ENCODE data around the gene OLFML2B. TPM values are rescaled to one million over a fixed set of nuclear protein-coding genes. Genes with fewer than 3 reads are reported as not detected.
A peak's percentile ranks its signal among the peaks of the same experiment; 100 is the strongest.

Gene OLFML2B
- total and polyA plus RNA-seq, 2 donors: 4.3 to 5.4 TPM

- WGBS: over 99% methylated on average over 3 of the region's 3 CpGs
- H3K4me1 ChIP-seq (ENCODE audit: control insufficient read depth in 2 of 2, insufficient read depth in 2 of 2, low read length in 2 of 2): no peaks in the 10 kb centered on the region
These were observed 78.2 kb downstream of the OLFML2B start for GRCh38 chr1:161945306-161946060.

GRCh38 chr1:161944381-161944780, 79.3 kb downstream of the OLFML2B start:
- WGBS: 97% methylated on average over 2 of the region's 2 CpGs
- Histone ChIP-seq H3K27me3 (ENCODE audit: control insufficient read depth in 2 of 2, insufficient read depth in 1 of 2, low read length in 1 of 2) (no peaks in the 10 kb centered on the region), H3K27ac (ENCODE audit: low read depth in 1 of 2, low read length in 1 of 2) (no peak overlapping the region), H3K4me1 (ENCODE audit: control insufficient read depth in 2 of 2, insufficient read depth in 2 of 2, low read length in 2 of 2) (no peaks in the 10 kb centered on the region), H3K4me3 (ENCODE audit: low read length in 2 of 2) (no peak overlapping the region), H3K36me3 (ENCODE audit: control insufficient read depth in 2 of 2, insufficient read depth in 2 of 2, low read length in 1 of 2) (peaks cover 3 to 7% of the 10 kb centered on the region in 2 donors), H3K9me3 (ENCODE audit: control insufficient read depth in 2 of 2, insufficient read depth in 1 of 2, low read length in 1 of 2) (no peaks in the 10 kb centered on the region)
- DNase-seq (ENCODE audit: low read depth in 6 of 9, low spot score in 9 of 9): no peak

More at GRCh38 chr1:161945306-161946060, 78.2 kb downstream of the OLFML2B start:
- no peak overlapping the region for H3K27ac ChIP-seq (ENCODE audit: low read depth in 1 of 2, low read length in 1 of 2)
- no peaks in the 10 kb centered on the region for H3K9me3 ChIP-seq (ENCODE audit: control insufficient read depth in 2 of 2, insufficient read depth in 1 of 2, low read length in 1 of 2)
- no peaks in the 10 kb centered on the region for H3K27me3 ChIP-seq (ENCODE audit: control insufficient read depth in 2 of 2, insufficient read depth in 1 of 2, low read length in 1 of 2)
- H3K4me3 ChIP-seq (ENCODE audit: low read length in 2 of 2): no peak overlapping the region
- no peak for DNase-seq (ENCODE audit: low read depth in 6 of 9, low spot score in 9 of 9)
- peaks cover 3 to 7% of the 10 kb centered on the region in 2 donors for H3K36me3 ChIP-seq (ENCODE audit: control insufficient read depth in 2 of 2, insufficient read depth in 2 of 2, low read length in 1 of 2)

- no peak for DNase-seq (ENCODE audit: low read depth in 6 of 9, low spot score in 9 of 9)
- Histone ChIP-seq H3K36me3 (ENCODE audit: control insufficient read depth in 2 of 2, insufficient read depth in 2 of 2, low read length in 1 of 2) (peaks cover 3 to 7% of the 10 kb centered on the region in 2 donors), H3K27ac (ENCODE audit: low read depth in 1 of 2, low read length in 1 of 2) (no peak overlapping the region), H3K9me3 (ENCODE audit: control insufficient read depth in 2 of 2, insufficient read depth in 1 of 2, low read length in 1 of 2) (no peaks in the 10 kb centered on the region), H3K4me3 (ENCODE audit: low read length in 2 of 2) (no peak overlapping the region), H3K4me1 (ENCODE audit: control insufficient read depth in 2 of 2, insufficient read depth in 2 of 2, low read length in 2 of 2) (no peaks in the 10 kb centered on the region), H3K27me3 (ENCODE audit: control insufficient read depth in 2 of 2, insufficient read depth in 1 of 2, low read length in 1 of 2) (no peaks in the 10 kb centered on the region)
- 97% methylated on average over 1 of the region's 1 CpG for WGBS
These were observed 79.9 kb downstream of the OLFML2B start for GRCh38 chr1:161943737-161944136.

GRCh38 chr1:161941726-161942436, 81.8 kb downstream of the OLFML2B start:
- 94% methylated on average over 8 of the region's 8 CpGs for WGBS
- no peaks in the 10 kb centered on the region for H3K9me3 ChIP-seq (ENCODE audit: control insufficient read depth in 2 of 2, insufficient read depth in 1 of 2, low read length in 1 of 2)
- peaks cover 3 to 7% of the 10 kb centered on the region in 2 donors for H3K36me3 ChIP-seq (ENCODE audit: control insufficient read depth in 2 of 2, insufficient read depth in 2 of 2, low read length in 1 of 2)
- no peaks in the 10 kb centered on the region for H3K4me1 ChIP-seq (ENCODE audit: control insufficient read depth in 2 of 2, insufficient read depth in 2 of 2, low read length in 2 of 2)
- H3K4me3 ChIP-seq (ENCODE audit: low read length in 2 of 2): no peak overlapping the region
- no peak for DNase-seq (ENCODE audit: low read depth in 6 of 9, low spot score in 9 of 9)
- no peaks in the 10 kb centered on the region for H3K27me3 ChIP-seq (ENCODE audit: control insufficient read depth in 2 of 2, insufficient read depth in 1 of 2, low read length in 1 of 2)
- no peak overlapping the region for H3K27ac ChIP-seq (ENCODE audit: low read depth in 1 of 2, low read length in 1 of 2)

GRCh38 chr1:161940866-161941591, 82.6 kb downstream of the OLFML2B start:
- no peak for DNase-seq (ENCODE audit: low read depth in 6 of 9, low spot score in 9 of 9)
- Histone ChIP-seq H3K36me3 (ENCODE audit: control insufficient read depth in 2 of 2, insufficient read depth in 2 of 2, low read length in 1 of 2) (peaks cover 3 to 7% of the 10 kb centered on the region in 2 donors), H3K4me1 (ENCODE audit: control insufficient read depth in 2 of 2, insufficient read depth in 2 of 2, low read length in 2 of 2) (no peaks in the 10 kb centered on the region), H3K4me3 (ENCODE audit: low read length in 2 of 2) (no peak overlapping the region), H3K9me3 (ENCODE audit: control insufficient read depth in 2 of 2, insufficient read depth in 1 of 2, low read length in 1 of 2) (no peaks in the 10 kb centered on the region), H3K27ac (ENCODE audit: low read depth in 1 of 2, low read length in 1 of 2) (no peak overlapping the region), H3K27me3 (ENCODE audit: control insufficient read depth in 2 of 2, insufficient read depth in 1 of 2, low read length in 1 of 2) (no peaks in the 10 kb centered on the region)
- WGBS: 84% methylated on average over 3 of the region's 3 CpGs

GRCh38 chr1:161936786-161937185, 86.9 kb downstream of the OLFML2B start:
- no peak overlapping the region for H3K4me3 ChIP-seq (ENCODE audit: low read length in 2 of 2)
- no peak for DNase-seq (ENCODE audit: low read depth in 6 of 9, low spot score in 9 of 9)
- over 99% methylated on average over 2 of the region's 2 CpGs for WGBS
- H3K27ac ChIP-seq (ENCODE audit: low read depth in 1 of 2, low read length in 1 of 2): no peak overlapping the region
- no peaks in the 10 kb centered on the region for H3K9me3 ChIP-seq (ENCODE audit: control insufficient read depth in 2 of 2, insufficient read depth in 1 of 2, low read length in 1 of 2)
- peaks cover 13 to 17% of the 10 kb centered on the region in 2 donors for H3K4me1 ChIP-seq (ENCODE audit: control insufficient read depth in 2 of 2, insufficient read depth in 2 of 2, low read length in 2 of 2)
- H3K36me3 ChIP-seq (ENCODE audit: control insufficient read depth in 2 of 2, insufficient read depth in 2 of 2, low read length in 1 of 2): no peaks in the 10 kb centered on the region
- H3K27me3 ChIP-seq (ENCODE audit: control insufficient read depth in 2 of 2, insufficient read depth in 1 of 2, low read length in 1 of 2): no peaks in the 10 kb centered on the region

GRCh38 chr1:161935264-161935663, 88.4 kb downstream of the OLFML2B start:
- WGBS: 99% methylated on average over 1 of the region's 1 CpG
- no peaks in the 10 kb centered on the region for H3K27me3 ChIP-seq (ENCODE audit: control insufficient read depth in 2 of 2, insufficient read depth in 1 of 2, low read length in 1 of 2)
- H3K4me3 ChIP-seq (ENCODE audit: low read length in 2 of 2): no peak overlapping the region

GRCh38 chr1:161933592-161934588, 89.8 kb downstream of the OLFML2B start:
- no peak overlapping the region for H3K4me3 ChIP-seq (ENCODE audit: low read length in 2 of 2)
- peak; percentile 26 to 81 (median 48) for DNase-seq (ENCODE audit: low read depth in 6 of 9, low spot score in 9 of 9)
- H3K27me3 ChIP-seq (ENCODE audit: control insufficient read depth in 2 of 2, insufficient read depth in 1 of 2, low read length in 1 of 2): no peaks in the 10 kb centered on the region
- H3K27ac ChIP-seq (ENCODE audit: low read depth in 1 of 2, low read length in 1 of 2): peak overlapping the region; percentile 44 to 68
- WGBS: 35% methylated on average over 6 of the region's 6 CpGs
- H3K36me3 ChIP-seq (ENCODE audit: control insufficient read depth in 2 of 2, insufficient read depth in 2 of 2, low read length in 1 of 2): no peaks in the 10 kb centered on the region
- H3K9me3 ChIP-seq (ENCODE audit: control insufficient read depth in 2 of 2, insufficient read depth in 1 of 2, low read length in 1 of 2): no peaks in the 10 kb centered on the region
- H3K4me1 ChIP-seq (ENCODE audit: control insufficient read depth in 2 of 2, insufficient read depth in 2 of 2, low read length in 2 of 2): peaks cover 13 to 17% of the 10 kb centered on the region in 2 donors

More at GRCh38 chr1:161935264-161935663, 88.4 kb downstream of the OLFML2B start:
- Histone ChIP-seq H3K27ac (ENCODE audit: low read depth in 1 of 2, low read length in 1 of 2) (peak overlapping the region in 1 of 2 donors; percentile 4), H3K9me3 (ENCODE audit: control insufficient read depth in 2 of 2, insufficient read depth in 1 of 2, low read length in 1 of 2) (no peaks in the 10 kb centered on the region), H3K4me1 (ENCODE audit: control insufficient read depth in 2 of 2, insufficient read depth in 2 of 2, low read length in 2 of 2) (peaks cover 13 to 17% of the 10 kb centered on the region in 2 donors), H3K36me3 (ENCODE audit: control insufficient read depth in 2 of 2, insufficient read depth in 2 of 2, low read length in 1 of 2) (no peaks in the 10 kb centered on the region)
- peak in 3 of 9 donors; percentile 18 to 63 (median 33) for DNase-seq (ENCODE audit: low read depth in 6 of 9, low spot score in 9 of 9)
